Choroid plexus epithelial cell (primary cell): ENCODE results near the gene BRINP1.

Experiments
- DNase-seq: peaks from one replicate; pipeline ENCODE4 v3.0.0-alpha.2; 2010; ENCODE audit warnings: low read depth
- H3K4me3 ChIP-seq: 2 replicates; pipeline ENCODE4 v1.5.1; 2011; ENCODE audit warnings: low read depth, mild to moderate bottlenecking, control low read depth, low read length, moderate library complexity
- CTCF ChIP-seq: conservative IDR thresholded peaks from 2 replicates; pipeline ENCODE4 v1.5.1; 2011; ENCODE audit warnings: low read depth, mild to moderate bottlenecking, control low read depth, inconsistent platforms, low read length, moderate library complexity

The BRINP1 gene

GRCh38 chr9:119153402-119153801 is 215.8 kb downstream of the BRINP1 start:
- no peak for TF ChIP-seq CTCF
- no peak for DNase-seq
- no peak overlapping the region for H3K4me3 ChIP-seq

GRCh38 chr9:119148855-119149254 is 220.4 kb downstream of the BRINP1 start:
- DNase-seq, result no peak
- no peak overlapping the region for H3K4me3 ChIP-seq
- no peak for TF ChIP-seq CTCF

DNA sequence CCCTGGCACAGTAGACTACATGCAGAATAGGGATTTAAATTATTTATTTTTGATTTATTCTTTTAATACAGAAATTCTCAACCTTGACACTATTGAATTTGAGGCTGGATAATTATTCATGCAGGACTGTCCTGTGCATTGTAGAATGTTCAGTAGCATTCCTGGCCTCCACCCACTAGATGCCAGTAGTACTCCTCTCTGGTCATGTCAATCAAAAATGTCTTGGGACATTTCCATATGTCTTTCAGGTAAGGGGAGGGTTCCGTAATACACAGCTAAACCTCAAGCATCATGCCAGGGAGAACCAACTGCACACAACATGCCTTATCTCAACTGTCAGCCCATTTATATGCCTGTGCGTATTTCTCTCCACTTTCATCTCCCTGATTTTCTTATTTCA is 231.8 kb downstream of the BRINP1 start:
- DNase-seq, result no peak
- no peak overlapping the region for H3K4me3 ChIP-seq
- TF ChIP-seq CTCF, result no peak

DNA sequence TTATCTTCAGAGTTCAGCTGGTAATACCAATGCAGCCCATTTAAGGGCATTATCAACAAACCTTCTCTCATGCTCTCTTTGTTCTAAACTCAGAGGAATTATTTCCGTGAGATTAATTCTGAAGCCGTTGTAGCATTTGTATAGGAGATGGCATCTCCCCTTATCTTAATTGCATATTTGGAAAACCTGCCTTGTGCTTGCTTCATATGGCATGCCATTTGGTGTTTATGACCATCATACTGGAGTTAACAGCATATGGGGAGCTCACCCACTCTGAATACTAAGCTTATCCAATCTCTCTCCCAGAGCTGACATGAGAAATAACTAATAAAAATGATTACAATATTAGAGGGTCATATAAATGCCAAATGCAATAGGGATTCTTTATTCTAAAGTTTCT is 243.2 kb downstream of the BRINP1 start:
- DNase-seq, result no peak
- no peak for TF ChIP-seq CTCF
- H3K4me3 ChIP-seq, result no peak overlapping the region

GRCh38 chr9:119121899-119122298 is 247.3 kb downstream of the BRINP1 start:
- no peak for DNase-seq
- TF ChIP-seq CTCF, result no peak
- no peak overlapping the region for H3K4me3 ChIP-seq

DNA sequence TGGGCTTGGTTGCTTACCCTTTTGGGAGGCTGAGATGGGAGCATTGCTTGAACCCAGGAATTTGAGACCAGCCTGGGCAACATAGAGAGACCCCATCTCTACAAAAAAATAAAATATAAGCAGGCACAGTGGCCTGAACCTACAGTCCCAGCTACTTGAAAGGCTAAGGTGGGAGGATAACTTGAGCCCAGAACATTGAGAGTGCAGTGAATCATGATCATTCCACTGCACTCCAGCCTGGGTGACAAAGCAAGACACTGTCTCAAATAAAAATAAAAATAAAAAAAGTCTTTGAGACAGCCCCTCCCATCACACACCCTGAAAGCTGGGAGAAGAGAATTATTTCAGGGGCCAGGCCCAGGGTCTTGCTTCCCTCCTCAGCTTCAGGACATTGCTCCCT is 251.8 kb downstream of the BRINP1 start:
- H3K4me3 ChIP-seq, result no peak overlapping the region
- no peak for DNase-seq
- no peak for TF ChIP-seq CTCF
